ENCODE measurements around the gene OR2AT4. TPM values are rescaled to one million over a fixed set of nuclear protein-coding genes. Genes with fewer than 3 reads are reported as not detected.
"Not testable (repeated sequence)": the region's sequence is repeated elsewhere in the genome, so short reads cannot be mapped to it uniquely, and the experiment has no call there.

The OR2AT4 gene
- total RNA-seq, 1 donor from 2014 or later = not detected

DNA sequence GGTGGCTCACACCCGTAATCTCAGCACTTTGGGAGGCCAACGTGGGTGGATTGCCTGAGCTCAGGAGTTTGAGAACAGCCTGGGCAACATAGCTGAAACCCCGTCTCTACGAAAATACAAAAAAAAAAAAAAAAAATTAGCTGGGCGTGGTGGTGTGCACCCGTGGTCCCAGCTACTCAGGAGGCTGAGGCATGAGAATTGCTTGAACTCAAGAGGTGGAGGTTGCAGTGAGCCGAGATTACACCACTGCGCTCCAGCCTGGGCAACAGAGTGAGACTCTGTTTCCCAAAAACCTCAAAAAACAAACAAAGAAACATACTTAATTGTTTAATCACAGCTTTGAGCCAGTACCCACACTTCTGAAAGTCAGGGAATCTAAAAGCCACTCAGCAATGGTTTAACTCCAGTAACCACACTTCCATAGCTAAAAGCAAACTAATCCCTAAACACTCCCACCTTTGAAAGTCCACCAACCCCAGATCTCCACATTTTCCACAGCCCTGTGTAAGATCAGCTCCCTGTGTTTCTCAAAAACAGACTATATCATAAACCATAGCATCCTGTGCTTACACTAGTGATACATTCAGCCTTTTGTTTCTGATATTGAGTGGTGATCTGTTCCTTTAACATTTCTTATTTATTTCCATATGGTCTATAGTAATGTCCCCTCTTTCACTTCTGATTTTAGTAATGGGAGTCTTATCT is 4.9 kb upstream of the OR2AT4 start:
- H3K9me3 ChIP-seq (replicated peaks) = no peaks in the 10 kb centered on the region
- no peaks in the 10 kb centered on the region for H3K36me3 ChIP-seq
- TF ChIP-seq, protein P1, sequence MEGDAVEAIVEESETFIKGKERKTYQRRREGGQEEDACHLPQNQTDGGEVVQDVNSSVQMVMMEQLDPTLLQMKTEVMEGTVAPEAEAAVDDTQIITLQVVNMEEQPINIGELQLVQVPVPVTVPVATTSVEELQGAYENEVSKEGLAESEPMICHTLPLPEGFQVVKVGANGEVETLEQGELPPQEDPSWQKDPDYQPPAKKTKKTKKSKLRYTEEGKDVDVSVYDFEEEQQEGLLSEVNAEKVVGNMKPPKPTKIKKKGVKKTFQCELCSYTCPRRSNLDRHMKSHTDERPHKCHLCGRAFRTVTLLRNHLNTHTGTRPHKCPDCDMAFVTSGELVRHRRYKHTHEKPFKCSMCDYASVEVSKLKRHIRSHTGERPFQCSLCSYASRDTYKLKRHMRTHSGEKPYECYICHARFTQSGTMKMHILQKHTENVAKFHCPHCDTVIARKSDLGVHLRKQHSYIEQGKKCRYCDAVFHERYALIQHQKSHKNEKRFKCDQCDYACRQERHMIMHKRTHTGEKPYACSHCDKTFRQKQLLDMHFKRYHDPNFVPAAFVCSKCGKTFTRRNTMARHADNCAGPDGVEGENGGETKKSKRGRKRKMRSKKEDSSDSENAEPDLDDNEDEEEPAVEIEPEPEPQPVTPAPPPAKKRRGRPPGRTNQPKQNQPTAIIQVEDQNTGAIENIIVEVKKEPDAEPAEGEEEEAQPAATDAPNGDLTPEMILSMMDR (IDR thresholded peaks at IDR 0.05; ENCODE audit: borderline replicate concordance) = no peak
- intact Hi-C loops (cut with micrococcal nuclease) = no loop called here
- no peak overlapping the region for H3K27ac ChIP-seq (replicated peaks)
- H3K4me3 ChIP-seq = no peak overlapping the region
- DNase-seq = no peak
- H3K27me3 ChIP-seq (ENCODE audit: low read depth) = peaks cover 74% of the 10 kb centered on the region
- no peaks in the 10 kb centered on the region for H3K4me1 ChIP-seq

DNA sequence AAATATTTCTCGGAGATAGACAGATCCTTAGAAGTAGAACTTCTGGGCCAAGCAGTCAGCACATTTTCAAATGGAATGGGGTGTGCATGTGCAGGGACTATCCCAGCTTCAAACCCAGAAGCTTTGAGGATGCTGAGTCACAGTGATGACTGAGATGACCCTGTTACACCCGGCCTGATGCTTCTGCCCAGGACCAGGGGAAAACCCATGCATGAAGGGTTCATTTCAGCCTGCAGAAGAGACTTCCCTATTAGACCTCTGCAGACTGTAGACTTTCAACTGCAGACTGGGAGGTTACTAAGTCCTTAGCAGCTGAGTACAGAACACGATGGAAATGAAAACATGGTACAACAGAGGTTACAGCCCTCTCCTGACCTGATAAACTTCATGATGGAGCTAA is 3.6 kb upstream of the OR2AT4 start:
- H3K27ac ChIP-seq (replicated peaks) = no peak overlapping the region
- peaks cover 80% of the 10 kb centered on the region for H3K27me3 ChIP-seq (ENCODE audit: low read depth)
- DNase-seq = no peak
- H3K4me1 ChIP-seq = no peaks in the 10 kb centered on the region
- H3K4me3 ChIP-seq = no peak overlapping the region
- TF ChIP-seq, protein P1 (IDR thresholded peaks at IDR 0.05; ENCODE audit: borderline replicate concordance) = no peak
- no peaks in the 10 kb centered on the region for H3K9me3 ChIP-seq (replicated peaks)
- intact Hi-C loops (cut with micrococcal nuclease) = no loop called here
- no peaks in the 10 kb centered on the region for H3K36me3 ChIP-seq

GRCh38 chr11:75099635-75100034 is 3.0 kb upstream of the OR2AT4 start:
- no peak for DNase-seq
- TF ChIP-seq, protein P1 (IDR thresholded peaks at IDR 0.05; ENCODE audit: borderline replicate concordance) = no peak
- Histone ChIP-seq H3K4me3 (no peak overlapping the region), H3K36me3 (no peaks in the 10 kb centered on the region), H3K27me3 (ENCODE audit: low read depth) (peaks cover 80% of the 10 kb centered on the region), H3K4me1 (no peaks in the 10 kb centered on the region), H3K27ac (replicated peaks) (no peak overlapping the region), H3K9me3 (replicated peaks) (no peaks in the 10 kb centered on the region)
- intact Hi-C loops (cut with micrococcal nuclease) = no loop called here

DNA sequence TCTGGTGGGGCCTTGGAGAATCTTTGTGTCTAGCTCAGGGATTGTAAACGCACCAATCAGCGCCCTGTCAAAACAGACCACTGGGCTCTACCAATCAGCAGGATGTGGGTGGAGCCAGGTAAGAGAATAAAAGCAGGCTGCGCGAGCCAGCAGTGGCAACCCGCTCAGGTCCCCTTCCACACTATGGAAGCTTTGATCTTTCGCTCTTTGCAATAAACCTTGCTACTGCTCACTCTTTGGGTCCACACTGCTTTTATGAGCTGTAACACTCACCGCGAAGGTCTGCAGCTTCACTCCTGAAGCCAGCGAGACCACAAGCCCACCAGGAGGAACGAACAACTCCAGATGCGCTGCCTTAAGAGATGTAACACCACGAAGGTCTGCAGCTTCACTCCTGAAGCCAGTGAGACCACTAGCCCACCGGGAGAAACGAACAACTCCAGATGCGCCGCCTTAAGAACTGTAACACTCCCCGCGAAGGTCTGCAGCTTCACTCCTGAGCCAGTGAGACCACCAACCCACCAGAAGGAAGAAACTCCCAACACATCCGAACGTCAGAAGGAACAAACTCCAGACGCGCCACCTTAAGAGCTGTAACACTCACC is 2.3 kb upstream of the OR2AT4 start:
- not testable (repeated sequence) for DNase-seq
- peaks cover 80% of the 10 kb centered on the region for H3K27me3 ChIP-seq (ENCODE audit: low read depth)

GRCh38 chr11:75098181-75098580 is 1.5 kb upstream of the OR2AT4 start:
- H3K36me3 ChIP-seq; H3K27ac ChIP-seq (replicated peaks); DNase-seq; H3K4me3 ChIP-seq; H3K4me1 ChIP-seq; intact Hi-C loops (cut with micrococcal nuclease); H3K9me3 ChIP-seq (replicated peaks): not testable (repeated sequence)
- H3K27me3 ChIP-seq (ENCODE audit: low read depth) = peaks cover 80% of the 10 kb centered on the region

More for the DNA sequence above, 2.3 kb upstream of the OR2AT4 start:
- H3K4me1 ChIP-seq; H3K4me3 ChIP-seq; H3K9me3 ChIP-seq (replicated peaks); H3K36me3 ChIP-seq; H3K27ac ChIP-seq (replicated peaks); intact Hi-C loops (cut with micrococcal nuclease): not testable (repeated sequence)

GRCh38 chr11:75097173-75097557 is 489 bp upstream of the OR2AT4 start:
- Histone ChIP-seq H3K4me3 (no peak overlapping the region), H3K36me3 (no peaks in the 10 kb centered on the region), H3K9me3 (replicated peaks) (peaks cover 4% of the 10 kb centered on the region), H3K27me3 (ENCODE audit: low read depth) (peaks cover 84% of the 10 kb centered on the region), H3K4me1 (no peaks in the 10 kb centered on the region), H3K27ac (replicated peaks) (no peak overlapping the region)
- intact Hi-C loops (cut with micrococcal nuclease) = no loop called here
- TF ChIP-seq, protein P1 (IDR thresholded peaks at IDR 0.05; ENCODE audit: borderline replicate concordance) = no peak
- no peak for DNase-seq

DNA sequence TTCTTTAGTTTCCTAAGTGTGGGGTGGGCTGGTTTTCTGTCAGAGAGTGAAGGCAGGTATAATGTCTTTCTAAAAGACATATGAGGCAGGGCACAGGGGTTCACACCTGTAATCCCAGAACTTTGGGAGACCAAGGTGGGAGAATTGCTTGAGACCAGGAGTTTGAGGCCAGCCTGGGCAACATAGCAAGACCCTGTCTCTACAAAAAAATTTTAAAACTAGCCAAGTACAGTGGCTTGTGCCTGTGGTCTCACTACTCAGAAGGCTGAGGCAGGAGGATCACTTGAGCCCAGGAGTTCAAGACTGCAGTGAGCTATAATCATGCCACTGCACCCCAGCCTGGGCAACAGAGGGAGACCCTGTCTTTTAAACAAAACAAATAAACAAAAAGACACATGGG is 2.3 kb downstream of the OR2AT4 start:
- intact Hi-C loops (cut with micrococcal nuclease); H3K4me1 ChIP-seq; H3K27ac ChIP-seq (replicated peaks); H3K4me3 ChIP-seq; DNase-seq; H3K36me3 ChIP-seq: not testable (repeated sequence)
- Histone ChIP-seq H3K9me3 (replicated peaks) (peaks cover 28% of the 10 kb centered on the region), H3K27me3 (ENCODE audit: low read depth) (peaks cover 63% of the 10 kb centered on the region)
